NAMALWA (cell line): ENCODE results near the gene ABI1.
"Not testable (repeated sequence)": the region's sequence is repeated elsewhere in the genome, so short reads cannot be mapped to it uniquely, and the experiment has no call there.

Source experiments
- DNase-seq: peaks from one replicate; pipeline ENCODE4 v3.0.0-alpha.2; 2015; ENCODE audit warnings: low spot score

Gene ABI1

GRCh38 chr10:26860443-26861204 is at the start of gene ABI1:
Gene ABI1 (minus strand): TSS chr10:26860958. CDS start chr10:26860863, 95 bp downstream.
- peak; percentile 99 for DNase-seq

- no peak for DNase-seq
Observed at GRCh38 chr10:26909753-26910152, 49.0 kb upstream of the ABI1 start.

- DNase-seq: not testable (repeated sequence)
Observed at GRCh38 chr10:26905253-26905781, 44.6 kb upstream of the ABI1 start.

GRCh38 chr10:26903431-26904217 is 42.9 kb upstream of the ABI1 start:
- DNase-seq: no peak

GRCh38 chr10:26892306-26892923 is 31.7 kb upstream of the ABI1 start:
- not testable (repeated sequence) for DNase-seq

- DNase-seq: peak; percentile 83
Observed at GRCh38 chr10:26890956-26891355, 30.2 kb upstream of the ABI1 start.

GRCh38 chr10:26887611-26888215 is 27.0 kb upstream of the ABI1 start:
- no peak for DNase-seq

GRCh38 chr10:26881600-26882331 is 21.0 kb upstream of the ABI1 start:
- peak; percentile 83 for DNase-seq

GRCh38 chr10:26879744-26880143 is 19.0 kb upstream of the ABI1 start:
- DNase-seq: no peak

- DNase-seq: no peak
Observed at GRCh38 chr10:26870766-26871165, 10.0 kb upstream of the ABI1 start.

GRCh38 chr10:26869528-26869927 is 8.8 kb upstream of the ABI1 start:
- DNase-seq: no peak

GRCh38 chr10:26863351-26864076 is 2.8 kb upstream of the ABI1 start:
- DNase-seq: no peak

GRCh38 chr10:26861205-26861998 is 644 bp upstream of the ABI1 start:
- DNase-seq: no peak

GRCh38 chr10:26860102-26860442 is 686 bp downstream of the ABI1 start:
- DNase-seq: peak; percentile 67

- no peak for DNase-seq
Observed at GRCh38 chr10:26859241-26860101, 1.3 kb downstream of the ABI1 start.

GRCh38 chr10:26858707-26859034 is 2.1 kb downstream of the ABI1 start:
- peak; percentile 46 for DNase-seq

- peak; percentile 68 for DNase-seq
Observed at GRCh38 chr10:26857991-26858706, 2.6 kb downstream of the ABI1 start.

GRCh38 chr10:26857553-26857952 is 3.2 kb downstream of the ABI1 start:
- not testable (repeated sequence) for DNase-seq

- no peak for DNase-seq
Observed at GRCh38 chr10:26855186-26855585, 5.6 kb downstream of the ABI1 start.
